Endothelial cell (in vitro differentiated cells): ENCODE measurements around the gene CACNA1A. TPM values are rescaled to one million over a fixed set of nuclear protein-coding genes. Genes with fewer than 3 reads are reported as not detected.

Experiments used
- DNase-seq: peaks from one replicate; pipeline ENCODE4 v3.0.0; 2021; ENCODE audit warnings: low spot score
- H3K27ac Mint-ChIP-seq: one replicate; pipeline ENCODE4 v1.8.0; 2021; ENCODE audit warnings: mixed read lengths, inconsistent platforms; ENCODE audit not compliant: unreplicated experiment
- H3K27me3 Mint-ChIP-seq: one replicate; pipeline ENCODE4 v1.8.0; 2021; ENCODE audit warnings: mild to moderate bottlenecking, moderate library complexity, mixed read lengths, inconsistent platforms; ENCODE audit not compliant: unreplicated experiment
- H3K36me3 Mint-ChIP-seq: one replicate; pipeline ENCODE4 v1.8.0; 2021; ENCODE audit warnings: mild to moderate bottlenecking, low read depth, mixed read lengths, inconsistent platforms; ENCODE audit not compliant: unreplicated experiment
- H3K4me1 Mint-ChIP-seq: one replicate; pipeline ENCODE4 v1.8.0; 2021; ENCODE audit warnings: mild to moderate bottlenecking, mixed read lengths, inconsistent platforms; ENCODE audit not compliant: unreplicated experiment
- H3K4me3 Mint-ChIP-seq: one replicate; pipeline ENCODE4 v1.8.0; 2021; ENCODE audit warnings: mild to moderate bottlenecking, mixed read lengths, inconsistent platforms; ENCODE audit not compliant: unreplicated experiment
- H3K9me3 Mint-ChIP-seq: one replicate; pipeline ENCODE4 v1.8.0; 2021; ENCODE audit warnings: mixed read lengths, inconsistent platforms; ENCODE audit not compliant: unreplicated experiment
- CTCF ChIP-seq: fragments of 200-600 bp; sonication (generic); IDR thresholded peaks from one replicate; pipeline ENCODE4 v1.5.0; 2021; ENCODE audit warnings: antibody characterized with exemption; ENCODE audit not compliant: unreplicated experiment
- total RNA-seq: library from RNA; stranded (reverse); fragmentation: NEBNext Ultra II Directional; extraction: Animal tissue kit (Norgen Biotek cat#: 25700); gene quantifications from one replicate; pipeline ENCODE4 v1.2.1, GENCODE V29; 2021; ENCODE audit not compliant: unreplicated experiment

CACNA1A gene
- total RNA-seq, 1 donor from 2014 or later: 9.0 TPM

DNA sequence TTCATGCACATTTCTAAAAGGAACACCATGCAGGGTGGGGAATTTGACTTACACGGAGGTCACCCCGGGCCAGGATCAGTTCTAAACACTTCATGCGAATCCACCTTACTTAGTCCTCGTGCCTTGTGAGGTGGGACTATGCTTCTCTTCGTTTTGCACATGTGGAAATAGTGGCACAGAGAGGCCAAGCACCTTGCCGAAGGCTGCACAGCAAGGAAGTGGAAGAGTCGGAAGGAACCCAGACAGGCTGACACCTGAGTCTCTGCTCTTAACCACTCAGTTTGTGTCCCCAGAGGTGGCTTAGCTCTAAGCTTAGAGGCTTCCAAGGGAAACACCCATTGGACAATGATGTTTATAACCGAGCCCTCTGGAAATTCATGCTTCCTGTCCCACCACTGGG is 150.1 kb downstream of the CACNA1A start:
- no peaks in the 10 kb centered on the region for H3K9me3 Mint-ChIP-seq
- peaks cover 2% of the 10 kb centered on the region for H3K27me3 Mint-ChIP-seq
- no peak overlapping the region for H3K4me3 Mint-ChIP-seq
- H3K27ac Mint-ChIP-seq: no peak overlapping the region
- DNase-seq: no peak
- H3K36me3 Mint-ChIP-seq: no peaks in the 10 kb centered on the region
- TF ChIP-seq CTCF: no peak
- H3K4me1 Mint-ChIP-seq: peaks cover 13% of the 10 kb centered on the region

DNA sequence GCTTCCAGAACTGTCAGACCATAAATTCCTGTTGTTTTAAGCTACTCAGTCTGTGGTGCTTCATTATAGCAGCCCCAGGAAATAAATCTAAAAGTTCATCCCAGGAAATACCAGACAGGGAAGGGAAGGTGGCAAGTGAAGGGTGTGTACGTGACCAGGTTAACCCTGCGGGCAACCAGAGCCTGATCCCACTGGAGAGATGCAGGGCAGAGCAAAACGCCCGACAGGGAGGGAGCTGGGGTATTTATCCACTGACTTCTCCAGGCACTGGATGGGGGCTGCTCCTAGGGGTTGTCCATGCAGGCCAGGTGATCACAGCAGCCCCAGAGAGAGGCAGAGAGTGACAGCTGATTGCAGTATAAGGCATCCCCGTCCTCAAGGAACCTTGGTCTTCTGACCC is 150.9 kb downstream of the CACNA1A start:
- Mint-ChIP-seq H3K4me3 (no peak overlapping the region), H3K4me1 (peaks cover 13% of the 10 kb centered on the region), H3K36me3 (no peaks in the 10 kb centered on the region), H3K9me3 (no peaks in the 10 kb centered on the region), H3K27me3 (peaks cover 2% of the 10 kb centered on the region), H3K27ac (no peak overlapping the region)
- no peak for DNase-seq
- no peak for TF ChIP-seq CTCF

GRCh38 chr19:13353625-13354024 is 152.7 kb downstream of the CACNA1A start:
- Mint-ChIP-seq H3K36me3 (no peaks in the 10 kb centered on the region), H3K4me3 (no peak overlapping the region), H3K4me1 (peaks cover 13% of the 10 kb centered on the region), H3K27me3 (peaks cover 2% of the 10 kb centered on the region), H3K27ac (no peak overlapping the region), H3K9me3 (no peaks in the 10 kb centered on the region)
- DNase-seq: no peak
- TF ChIP-seq CTCF: no peak

DNA sequence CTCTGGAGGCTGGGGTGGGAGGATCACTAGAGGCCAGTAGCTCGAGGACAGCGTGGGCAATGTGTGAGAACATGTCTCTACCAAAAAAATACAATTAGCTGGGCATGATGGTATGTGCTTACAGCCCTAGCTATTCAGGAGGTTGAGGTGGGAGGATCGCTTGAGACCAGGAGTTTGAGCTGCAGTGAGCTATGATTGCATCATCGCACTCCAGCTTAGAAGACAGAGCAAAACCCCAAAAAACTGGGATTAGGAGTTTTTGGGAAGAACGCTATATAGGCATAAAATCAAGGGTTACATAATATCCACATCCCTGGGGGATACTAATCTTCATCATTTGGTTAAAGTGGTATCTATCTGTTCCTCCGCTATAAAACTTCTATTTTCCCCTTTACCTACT is 155.5 kb downstream of the CACNA1A start:
- peaks cover 2% of the 10 kb centered on the region for H3K27me3 Mint-ChIP-seq

GRCh38 chr19:13350072-13350471 is 156.2 kb downstream of the CACNA1A start:
- Mint-ChIP-seq H3K36me3 (peaks cover 3% of the 10 kb centered on the region), H3K27ac (no peak overlapping the region), H3K9me3 (no peaks in the 10 kb centered on the region), H3K4me1 (peaks cover 2% of the 10 kb centered on the region), H3K4me3 (no peak overlapping the region), H3K27me3 (no peaks in the 10 kb centered on the region)
- no peak for TF ChIP-seq CTCF
- no peak for DNase-seq

More for the DNA sequence above, 155.5 kb downstream of the CACNA1A start:
- peaks cover 4% of the 10 kb centered on the region for H3K4me1 Mint-ChIP-seq
- TF ChIP-seq CTCF: no peak
- H3K9me3 Mint-ChIP-seq: no peaks in the 10 kb centered on the region
- DNase-seq: no peak
- H3K4me3 Mint-ChIP-seq: no peak overlapping the region
- no peak overlapping the region for H3K27ac Mint-ChIP-seq
- peaks cover 3% of the 10 kb centered on the region for H3K36me3 Mint-ChIP-seq
